Fibroblast of mammary gland (primary cell): ENCODE data around the gene ALPP.

Source experiments
- DNase-seq: peaks from one replicate; pipeline ENCODE4 v3.0.0-alpha.2; 2010; ENCODE audit warnings: low read depth
- H3K4me3 ChIP-seq: 2 replicates; pipeline ENCODE4 v1.5.1; 2011; ENCODE audit warnings: low read depth, mild to moderate bottlenecking, low read length, moderate library complexity; ENCODE audit not compliant: control insufficient read depth
- CTCF ChIP-seq: conservative IDR thresholded peaks from 2 replicates; pipeline ENCODE4 v1.5.1; 2011; ENCODE audit warnings: low read depth, low read length, inconsistent platforms; ENCODE audit not compliant: control insufficient read depth, insufficient read depth

The ALPP gene

DNA sequence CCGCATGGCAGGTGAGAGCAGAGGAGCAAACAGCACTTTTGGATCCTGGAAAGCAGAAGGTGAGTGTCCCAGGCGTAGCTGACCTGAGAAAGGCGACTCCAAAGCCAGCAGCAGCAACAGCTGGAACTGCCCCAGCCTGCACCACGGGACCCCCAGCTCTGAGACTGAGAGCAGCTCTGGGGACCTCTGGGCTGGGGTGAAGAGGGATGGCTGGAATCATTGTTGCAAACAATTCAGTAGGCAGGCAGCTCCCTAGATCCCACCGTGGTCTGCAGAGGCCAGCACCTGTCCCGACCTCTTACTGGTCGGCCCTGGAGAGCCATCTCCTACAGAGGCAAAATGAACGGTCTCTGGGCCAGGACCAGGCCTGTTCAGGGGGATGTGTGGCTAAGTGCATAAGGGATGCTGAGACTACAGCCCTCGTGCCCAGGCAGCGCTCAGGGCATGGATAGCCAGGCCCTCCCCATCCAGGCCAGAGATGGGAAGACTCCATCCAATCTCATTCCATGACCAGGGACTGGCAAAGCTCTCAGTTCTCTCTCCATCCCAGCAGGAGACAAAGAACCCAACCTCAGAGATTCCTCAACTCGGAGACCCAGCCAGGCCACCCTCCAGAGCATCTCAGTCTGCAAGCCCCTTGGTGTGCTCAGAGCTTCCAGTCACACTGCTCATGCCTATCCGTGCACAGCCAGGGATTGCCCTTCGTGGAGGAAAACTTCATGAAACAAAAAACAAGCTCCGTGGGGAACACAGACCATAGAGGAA lies 38.2 kb upstream of the ALPP start:
- H3K4me3 ChIP-seq = no peak overlapping the region
- no peak for DNase-seq
- no peak for TF ChIP-seq CTCF

GRCh38 chr2:232341061-232341738 lies 37.4 kb upstream of the ALPP start:
- H3K4me3 ChIP-seq = no peak overlapping the region
- DNase-seq = no peak
- no peak for TF ChIP-seq CTCF

DNA sequence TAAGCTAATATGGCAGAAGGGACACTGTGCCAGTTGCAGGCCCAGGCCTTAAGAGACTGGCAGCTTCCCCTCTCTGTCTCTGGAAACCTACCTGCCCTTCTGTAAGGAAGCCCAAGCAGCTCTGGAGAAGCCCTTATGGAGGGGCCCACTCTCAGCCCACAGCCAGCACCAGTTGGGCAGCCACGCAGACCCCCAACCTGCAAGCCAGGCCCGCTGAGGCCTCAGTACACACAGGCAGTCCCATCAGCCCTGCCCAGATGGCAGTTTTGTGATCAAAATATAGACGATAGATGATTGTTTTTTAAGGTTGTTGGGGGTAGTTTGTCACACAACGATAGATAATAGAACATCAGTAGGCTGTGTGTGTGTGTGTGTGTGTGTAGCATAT lies 36.8 kb upstream of the ALPP start:
- no peak for TF ChIP-seq CTCF
- H3K4me3 ChIP-seq = no peak overlapping the region
- DNase-seq = no peak

GRCh38 chr2:232342635-232343565 lies 35.7 kb upstream of the ALPP start:
- DNase-seq = no peak
- H3K4me3 ChIP-seq = no peak overlapping the region
- no peak for TF ChIP-seq CTCF

DNA sequence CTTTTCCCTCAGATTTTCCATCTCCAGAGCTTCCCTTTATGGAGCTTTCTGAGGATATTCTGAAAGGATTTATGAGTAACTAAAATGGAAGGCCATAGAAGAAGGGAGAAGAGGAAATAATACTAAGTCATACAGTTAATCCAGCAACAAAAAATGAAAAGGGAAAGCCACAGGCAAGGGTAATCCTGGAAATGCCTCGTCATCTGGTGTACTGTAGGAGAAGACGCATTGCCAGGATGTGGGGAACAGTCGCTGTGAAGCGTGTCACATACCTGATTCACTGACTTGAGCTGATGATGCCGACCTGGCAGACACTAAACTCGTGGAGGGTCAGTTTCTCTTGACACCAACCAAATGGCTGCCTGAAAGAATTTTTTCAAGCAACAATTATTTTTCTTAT lies 34.7 kb upstream of the ALPP start:
- DNase-seq = no peak

More for the DNA sequence above, 34.7 kb upstream of the ALPP start:
- no peak overlapping the region for H3K4me3 ChIP-seq
- TF ChIP-seq CTCF = no peak
